CD4-positive, alpha-beta T cell treated with Interleukin-10 for 1 hour (primary cell): Measurements from ENCODE around the gene TNFSF18.
"Not testable (repeated sequence)": the region's sequence is repeated elsewhere in the genome, so short reads cannot be mapped to it uniquely, and the experiment has no call there.

Experiments used
- DNase-seq: peaks from one replicate; pipeline ENCODE4 v3.0.0-alpha.2; 2020

Gene TNFSF18, protein sequence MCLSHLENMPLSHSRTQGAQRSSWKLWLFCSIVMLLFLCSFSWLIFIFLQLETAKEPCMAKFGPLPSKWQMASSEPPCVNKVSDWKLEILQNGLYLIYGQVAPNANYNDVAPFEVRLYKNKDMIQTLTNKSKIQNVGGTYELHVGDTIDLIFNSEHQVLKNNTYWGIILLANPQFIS

DNA sequence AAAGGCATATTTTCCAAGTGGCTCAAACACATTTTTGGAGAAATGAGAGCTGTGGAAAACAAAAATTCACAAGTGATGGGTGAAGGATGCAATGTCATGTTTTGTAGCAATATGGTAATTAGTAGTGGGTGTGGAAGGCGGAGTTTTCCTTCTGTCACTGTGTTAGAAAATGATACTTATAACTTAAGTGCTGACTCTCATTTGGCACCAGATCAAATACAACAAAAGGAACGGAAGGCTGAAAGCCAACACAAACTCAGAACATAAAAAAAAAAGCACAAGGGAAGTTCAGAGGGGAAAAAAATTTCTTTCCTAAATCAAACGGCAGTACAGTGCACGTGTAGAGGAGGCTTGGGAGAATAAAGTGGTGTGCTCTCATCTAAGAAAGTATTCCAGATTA, at the start of gene TNFSF18:
TSS of gene TNFSF18 (minus strand) at position 77 of the 400 bp plus-strand sequence. CDS start at position 32, 45 bp downstream.
- no peak for DNase-seq

DNA sequence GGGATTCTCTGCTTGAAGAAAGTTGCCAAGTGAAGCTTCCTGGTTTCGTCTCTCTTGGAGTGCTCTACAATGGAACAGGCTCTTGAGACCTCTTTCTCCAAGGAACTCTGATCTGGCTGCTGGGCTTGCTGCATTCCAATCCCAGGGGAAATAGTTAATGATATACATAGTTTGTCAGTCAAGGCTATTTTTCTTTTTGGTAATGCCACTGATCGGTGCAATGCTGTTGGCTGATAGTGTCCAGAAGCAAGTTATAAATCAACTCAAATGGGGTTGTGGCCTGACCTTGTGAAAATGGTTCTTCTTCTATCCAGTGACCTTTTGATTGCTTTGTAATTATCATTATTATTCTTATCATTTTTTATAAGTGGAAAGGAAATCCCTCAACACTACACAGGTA, 48.4 kb upstream of the TNFSF18 start:
- no peak for DNase-seq

DNA sequence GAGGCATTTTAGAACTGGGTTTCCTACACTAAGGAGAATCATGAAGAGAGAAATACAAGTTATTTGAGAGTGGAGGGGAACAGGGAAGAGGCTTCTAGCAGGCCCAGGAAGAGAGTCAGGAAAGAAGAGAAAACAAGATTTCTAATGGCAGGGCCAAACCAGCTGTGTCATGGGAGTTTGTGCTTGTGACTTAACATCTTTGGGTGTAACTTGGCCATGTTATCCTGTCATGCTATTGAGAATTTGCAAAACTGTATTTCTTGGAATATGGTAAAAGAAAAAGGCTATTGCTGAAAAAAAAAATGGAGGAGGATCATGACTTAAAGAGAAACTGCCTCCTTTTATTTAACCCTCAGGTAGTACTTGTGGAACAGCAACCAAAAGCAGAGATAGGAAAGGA, 47.4 kb upstream of the TNFSF18 start:
- DNase-seq: no peak

DNA sequence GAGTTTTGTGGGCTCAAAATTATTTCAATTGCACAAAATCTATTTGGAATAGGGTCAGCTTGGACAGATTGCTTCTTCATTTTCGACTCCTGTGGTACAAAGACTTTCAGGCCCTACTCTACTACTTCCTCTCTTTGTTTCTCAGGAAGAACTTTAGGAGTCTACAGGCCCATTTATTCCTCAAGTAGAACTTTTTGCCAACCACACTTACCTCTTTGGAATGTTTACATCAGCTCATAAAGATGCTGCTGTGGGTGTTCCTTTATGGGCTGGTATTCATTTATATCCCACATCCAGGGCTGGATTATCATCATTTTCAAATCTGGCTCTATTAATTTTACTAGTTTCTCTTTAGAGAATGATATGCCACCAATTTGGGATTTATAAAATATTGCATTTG, 46.3 kb upstream of the TNFSF18 start:
- DNase-seq: no peak

DNA sequence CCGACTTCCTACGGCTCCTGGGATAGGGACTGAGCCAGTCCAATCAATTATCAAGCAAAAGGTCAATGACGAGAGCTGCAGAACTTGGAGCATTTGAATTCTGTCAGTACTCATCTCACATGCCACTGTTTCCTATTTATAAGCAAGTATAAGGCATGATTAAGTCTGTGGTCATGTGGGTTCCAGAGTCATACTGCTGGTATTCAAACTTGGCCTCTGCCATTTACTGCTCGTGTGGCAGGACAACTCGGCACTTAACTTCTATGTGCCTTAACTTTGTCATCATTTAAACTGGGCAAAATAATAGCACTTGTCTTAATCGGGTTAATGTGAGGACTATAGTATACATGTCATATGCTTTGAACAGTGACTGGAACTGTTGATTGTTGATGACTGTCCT, 44.9 kb upstream of the TNFSF18 start:
- no peak for DNase-seq

DNA sequence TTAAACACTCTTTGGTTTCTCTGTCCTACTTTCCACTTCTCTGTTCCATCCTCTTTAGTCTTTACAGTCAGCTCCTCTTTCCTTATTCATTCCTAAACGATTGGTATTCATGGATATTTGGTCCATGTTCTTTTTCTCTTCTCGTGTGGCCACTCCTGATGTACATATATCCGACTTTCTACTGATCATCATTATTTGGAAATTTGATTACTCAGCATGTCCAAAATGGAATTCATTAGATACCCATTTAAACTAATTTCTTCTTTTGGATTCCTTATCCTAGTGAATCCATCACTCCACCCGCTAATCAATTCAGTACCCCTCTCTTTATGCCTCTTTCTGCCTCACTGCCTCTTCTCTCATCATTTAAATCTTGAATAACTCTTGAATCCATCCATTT, 43.8 kb upstream of the TNFSF18 start:
- no peak for DNase-seq

DNA sequence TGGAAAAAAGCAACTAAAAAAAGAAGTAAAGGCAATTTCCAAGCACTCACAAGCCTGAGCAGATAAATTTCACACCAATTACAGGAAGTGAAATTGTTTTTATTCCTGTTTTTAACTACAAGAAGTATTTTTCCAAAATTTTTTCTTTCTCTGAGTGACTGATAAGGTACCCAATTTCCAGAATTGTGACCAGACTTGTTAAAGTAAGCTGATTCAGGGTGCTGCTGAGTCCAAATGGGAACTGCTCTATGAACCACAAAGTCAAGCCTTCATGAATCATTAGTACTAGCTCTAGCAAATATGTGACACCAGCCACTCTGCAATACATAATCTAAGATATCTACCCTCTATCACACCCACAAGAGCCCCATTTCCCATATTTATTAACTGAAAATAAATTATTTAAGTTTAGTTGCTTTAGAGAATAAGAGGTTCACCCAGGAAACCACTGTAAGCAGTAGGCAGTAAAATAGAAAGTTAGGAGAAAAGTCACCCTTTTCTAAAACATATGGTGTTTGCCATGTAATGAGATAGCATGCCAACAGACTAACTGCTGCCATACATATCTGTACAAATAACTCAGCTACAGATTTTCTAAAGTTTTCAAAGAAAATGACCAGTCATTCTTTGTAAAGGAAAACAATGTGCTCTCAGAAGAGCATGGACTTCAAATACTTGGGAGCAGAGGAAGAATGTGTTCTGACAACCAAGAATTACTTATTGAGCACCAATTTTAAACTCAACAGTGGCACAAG, 43.1 kb upstream of the TNFSF18 start:
- no peak for DNase-seq

DNA sequence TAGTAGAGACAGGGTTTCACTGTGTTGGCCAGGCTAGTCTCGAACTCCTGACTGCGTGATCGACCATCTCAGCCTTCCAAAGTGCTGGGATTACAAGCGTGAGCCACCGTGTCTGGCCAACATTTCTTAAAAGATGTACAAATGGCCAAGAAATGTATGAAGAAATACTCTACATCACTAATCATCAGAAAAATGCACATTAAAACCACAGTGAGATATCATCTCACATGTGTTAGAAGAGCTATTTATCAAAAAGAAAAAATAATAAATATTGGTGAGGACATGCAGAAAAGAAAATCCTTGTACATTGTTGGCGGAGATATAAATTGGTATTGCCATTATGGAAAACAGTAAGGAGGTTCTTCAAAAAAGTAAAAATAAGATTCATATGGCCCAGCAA, 33.6 kb upstream of the TNFSF18 start:
- no peak for DNase-seq

DNA sequence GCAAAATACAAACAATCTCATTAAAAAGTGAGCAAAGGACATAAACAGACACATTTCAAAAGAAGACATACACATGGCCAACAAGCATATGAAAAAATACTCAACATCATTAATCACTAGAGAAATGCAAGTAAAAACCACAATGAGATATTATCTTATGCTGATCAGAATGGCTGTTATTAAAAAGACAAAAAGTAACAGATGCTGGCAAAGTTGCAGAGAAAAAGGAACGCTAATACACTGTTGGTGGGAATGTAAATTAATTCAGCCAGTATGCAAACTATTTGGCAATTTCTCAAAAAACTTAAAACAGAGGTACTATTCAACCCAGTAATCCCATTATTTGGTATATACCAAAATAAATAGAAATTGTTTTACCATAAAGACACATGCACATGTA, 32.2 kb upstream of the TNFSF18 start:
- no peak for DNase-seq

DNA sequence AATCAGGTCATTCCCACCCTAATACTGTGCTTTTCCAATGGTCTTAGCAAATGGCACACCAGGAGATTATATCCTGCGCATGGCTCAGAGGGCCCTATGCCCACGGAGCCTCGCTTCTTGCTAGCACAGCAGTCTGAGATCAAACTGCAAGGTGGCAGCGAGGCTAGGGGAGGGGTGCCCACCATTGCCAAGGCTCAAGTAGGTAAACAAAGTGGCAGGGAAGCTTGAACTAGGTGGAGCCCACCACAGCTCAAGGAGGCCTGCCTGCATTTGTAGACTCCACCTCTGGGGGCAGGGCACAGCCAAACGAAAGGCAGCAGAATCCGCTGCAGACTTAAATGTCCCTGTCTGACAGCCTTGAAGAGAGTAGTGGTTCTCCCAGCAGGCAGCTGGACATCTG, 23.5 kb upstream of the TNFSF18 start:
- DNase-seq: not testable (repeated sequence)

DNA sequence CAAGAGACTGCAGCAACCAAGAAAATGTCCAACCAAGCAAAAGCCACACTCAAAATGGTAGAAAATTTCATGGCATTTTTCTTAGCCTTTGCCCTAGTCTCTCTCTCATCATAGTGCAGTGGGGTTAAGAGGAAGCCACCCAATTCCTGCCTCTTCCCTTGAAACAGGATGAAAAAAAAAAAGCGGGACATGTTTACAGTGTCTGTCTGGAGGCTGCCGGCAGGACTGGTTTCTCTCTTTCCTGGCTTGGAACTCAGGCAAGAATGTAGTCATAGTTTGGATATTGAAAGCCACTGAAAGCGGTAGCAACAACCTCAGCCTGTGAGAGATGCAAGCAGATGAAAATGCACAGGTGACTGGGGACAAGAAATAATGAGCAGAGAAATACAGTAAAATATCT, 13.3 kb upstream of the TNFSF18 start:
- DNase-seq: no peak

DNA sequence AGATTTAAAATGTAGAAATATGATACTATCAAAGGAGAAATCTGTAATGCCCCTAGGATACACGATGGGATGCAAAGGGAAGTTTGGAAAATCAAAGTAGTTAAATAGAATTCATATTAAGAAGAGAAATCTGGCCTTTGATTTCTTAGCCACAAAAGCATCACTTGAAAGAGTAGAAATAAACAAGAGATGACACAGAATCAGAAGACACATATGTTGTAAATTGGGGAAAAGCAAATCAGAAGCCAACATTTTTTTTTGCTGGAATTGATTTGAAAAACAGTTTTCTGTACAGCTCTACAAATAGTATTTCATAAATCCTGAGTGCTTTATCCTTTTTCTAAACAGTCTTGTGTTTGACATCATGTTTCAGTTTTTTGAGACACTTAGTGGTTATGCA, 12.4 kb upstream of the TNFSF18 start:
- no peak for DNase-seq

DNA sequence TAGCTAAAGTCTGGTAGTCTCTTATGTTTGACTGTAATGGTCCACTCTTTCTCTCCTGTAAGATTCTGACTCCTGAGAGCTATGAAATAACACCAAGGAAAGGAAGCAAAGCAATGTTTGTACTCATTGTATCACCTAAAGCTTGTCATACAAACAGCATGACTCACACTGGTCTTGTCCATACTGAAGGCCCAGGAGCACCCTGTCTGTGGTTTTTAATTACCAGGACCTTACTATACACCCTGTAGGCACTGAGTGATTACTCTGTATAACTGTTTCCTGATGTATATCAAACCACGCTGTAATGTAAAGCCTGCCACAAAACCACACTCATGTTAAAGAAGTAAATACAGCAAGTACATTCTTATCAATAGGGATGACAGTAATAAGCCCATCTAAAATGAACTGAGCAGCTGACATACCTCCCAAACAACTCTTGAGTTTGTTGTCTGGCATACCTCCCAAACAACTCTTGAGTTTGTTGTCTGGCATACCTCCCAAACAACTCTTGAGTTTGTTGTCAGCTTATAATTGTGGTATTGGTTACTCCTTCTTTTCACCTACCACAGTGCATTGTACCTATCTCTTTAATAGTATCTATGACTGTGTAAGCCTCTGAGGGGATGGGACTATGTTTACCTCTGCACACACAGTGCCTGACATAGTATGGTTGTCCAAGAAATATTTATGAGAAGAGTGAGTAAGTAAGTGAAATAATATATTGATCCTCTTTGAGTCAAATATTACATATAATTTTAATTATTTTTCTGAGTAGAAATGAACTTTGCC, 11.6 kb upstream of the TNFSF18 start:
- DNase-seq: no peak

DNA sequence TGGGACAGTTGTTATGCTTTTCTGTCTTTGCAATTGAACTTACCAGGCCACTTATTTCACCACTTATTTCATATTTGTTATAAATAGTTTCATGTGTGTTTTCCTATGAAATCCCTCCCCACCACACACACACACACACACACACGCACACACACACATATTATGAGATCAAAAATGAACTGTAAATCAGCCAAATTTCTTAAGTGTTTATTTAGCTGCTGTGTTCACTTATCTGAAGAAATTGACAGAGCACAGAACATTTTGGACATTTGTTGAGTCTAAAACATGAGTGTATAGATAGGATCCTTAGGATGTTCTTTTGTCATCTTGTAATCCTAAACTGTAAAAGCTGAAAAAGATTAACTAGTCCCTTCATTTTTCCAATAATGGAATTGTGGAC, 7.8 kb upstream of the TNFSF18 start:
- no peak for DNase-seq

DNA sequence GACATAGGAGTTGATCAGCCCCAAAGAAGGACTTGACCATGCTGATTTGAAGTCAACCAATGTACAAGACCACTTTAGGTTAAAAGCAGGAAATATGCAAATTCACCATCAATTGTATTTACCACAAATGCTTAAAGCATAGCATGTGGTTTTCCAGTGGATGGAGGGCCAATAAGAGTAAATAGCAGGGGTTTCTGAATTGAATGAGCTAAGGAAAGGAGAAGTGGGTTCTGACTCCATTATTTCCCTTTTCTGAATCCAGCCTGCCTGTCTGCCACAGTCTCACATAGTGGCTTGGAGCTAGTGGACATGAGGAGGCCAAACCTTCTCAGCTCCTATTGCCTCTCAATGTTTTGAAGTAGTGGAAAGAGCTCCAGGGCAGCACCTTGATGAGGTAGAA, 7.2 kb upstream of the TNFSF18 start:
- DNase-seq: no peak

DNA sequence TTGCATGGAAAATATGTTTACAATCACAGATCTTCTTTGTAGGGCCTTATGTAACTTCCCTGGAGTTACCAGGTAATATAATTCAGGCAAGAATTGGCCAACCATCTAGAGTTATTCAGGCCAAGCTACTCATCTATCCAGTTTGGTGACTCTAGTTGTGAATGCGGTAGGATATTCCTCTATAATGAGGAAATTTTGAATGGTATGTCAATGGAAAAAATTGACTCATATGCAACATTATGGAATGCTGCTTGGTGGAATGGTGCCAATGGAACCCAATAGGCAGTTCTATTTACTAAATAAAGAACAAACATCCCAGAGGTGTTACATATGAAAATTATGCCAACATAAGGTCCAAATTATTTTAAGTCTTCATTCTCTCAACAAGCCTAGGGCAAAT, 5.6 kb upstream of the TNFSF18 start:
- no peak for DNase-seq

DNA sequence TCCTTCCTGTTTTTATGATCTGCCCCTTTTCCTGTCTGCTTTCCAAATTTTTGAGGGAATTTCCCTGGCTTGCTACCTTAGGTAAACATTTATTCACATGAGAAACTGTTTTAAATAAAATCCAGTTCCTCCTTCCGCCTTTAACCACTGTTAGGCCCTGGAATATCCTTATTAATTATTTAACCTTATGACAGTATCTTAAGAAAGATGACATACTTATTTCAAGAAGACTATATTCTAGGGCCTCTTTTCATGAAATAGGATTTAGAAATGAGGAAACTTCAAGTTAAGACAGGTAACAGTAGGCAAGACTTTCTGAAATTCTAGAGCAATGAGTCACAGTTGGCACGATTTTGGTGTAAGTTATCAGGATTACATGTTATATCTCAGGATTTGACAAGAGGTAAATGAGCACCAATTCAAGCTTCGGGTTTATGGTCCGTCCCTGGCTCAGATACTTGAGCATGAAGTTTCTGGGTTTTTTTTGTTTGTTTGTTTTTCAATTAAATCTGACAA, 2.0 kb upstream of the TNFSF18 start:
- DNase-seq: no peak

DNA sequence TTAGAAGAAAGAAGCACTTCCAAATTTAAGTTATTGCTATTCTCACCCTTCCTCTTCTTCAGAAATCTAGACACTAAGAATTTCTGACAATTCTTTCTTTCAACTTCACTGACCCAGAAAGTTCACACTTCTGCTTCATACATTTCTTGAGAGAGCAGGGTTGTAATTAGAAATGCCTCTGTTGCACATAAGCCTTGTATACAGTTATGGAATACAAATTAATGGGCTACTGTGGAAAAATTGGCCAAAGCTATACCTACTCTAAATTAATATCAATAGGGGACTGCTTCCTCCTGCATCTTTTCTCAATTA, 1.5 kb downstream of the TNFSF18 start:
- DNase-seq: no peak

DNA sequence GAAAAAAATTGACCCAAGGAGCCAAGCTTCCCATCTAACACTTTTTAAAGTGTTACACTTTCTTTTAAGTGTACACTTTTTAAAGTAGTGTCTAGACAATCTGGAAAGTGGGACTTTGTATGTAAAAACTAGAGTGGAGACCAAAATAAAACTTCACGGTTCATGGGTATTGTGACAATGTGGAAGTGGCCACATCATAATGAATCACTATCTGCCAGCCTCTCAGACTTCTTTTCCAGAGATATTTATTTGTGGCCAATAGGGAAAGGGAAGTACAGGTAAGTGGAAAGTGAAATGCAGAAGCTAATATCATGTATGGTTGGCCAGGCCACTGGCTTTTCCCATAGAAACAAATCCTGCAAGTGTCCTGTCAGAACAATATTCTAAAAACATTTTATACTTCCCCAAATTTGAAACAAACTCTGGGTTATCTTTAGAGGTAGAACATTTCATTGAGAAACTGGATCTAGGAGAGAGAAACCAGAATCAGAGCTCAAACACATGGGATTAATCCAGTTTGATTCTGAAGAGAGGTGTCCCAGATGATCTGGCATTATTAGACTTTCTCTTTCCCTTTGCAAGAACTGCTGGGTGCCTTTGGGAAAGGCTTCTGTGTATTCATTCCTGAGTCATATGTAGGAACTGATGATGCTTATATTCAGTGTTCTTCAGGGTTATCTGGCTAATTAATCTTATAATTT, 2.0 kb downstream of the TNFSF18 start:
- DNase-seq: no peak

DNA sequence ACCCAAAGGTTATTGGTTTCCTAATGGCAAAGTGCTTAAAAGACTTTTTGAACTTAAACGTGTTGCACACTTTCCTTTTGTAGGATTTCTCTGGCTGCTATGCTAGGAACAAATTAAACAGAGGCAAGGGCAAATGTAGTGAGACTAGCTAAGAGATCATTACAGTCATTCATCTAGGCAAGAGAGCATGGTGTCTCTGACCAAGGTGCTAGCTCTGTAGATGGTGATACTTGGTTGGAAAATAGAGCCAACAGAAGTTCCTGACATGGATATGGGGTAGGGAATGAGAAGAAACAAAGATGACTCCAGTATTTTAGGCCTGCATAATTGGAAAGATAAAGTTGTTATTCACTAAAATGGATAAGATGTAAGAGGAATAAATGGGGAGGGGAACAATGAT, 6.1 kb downstream of the TNFSF18 start:
- no peak for DNase-seq

DNA sequence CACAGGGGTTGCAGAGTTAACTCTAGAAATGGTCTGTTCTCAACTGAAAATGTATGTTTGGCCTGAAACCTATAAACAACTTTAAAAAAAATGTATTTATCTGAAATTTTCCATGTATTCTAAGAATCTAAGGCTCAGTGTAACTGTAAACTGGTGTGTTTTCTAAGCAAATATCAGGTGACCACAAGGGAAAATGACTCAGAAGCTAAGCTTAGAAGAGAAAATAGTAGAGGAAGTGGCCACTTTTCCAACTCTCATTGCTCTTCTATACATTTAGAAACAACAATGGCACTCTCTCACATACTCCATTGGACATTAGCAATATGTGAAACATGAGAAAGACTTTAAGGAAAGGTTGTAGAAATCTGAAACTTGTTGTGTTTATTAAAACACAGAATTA, 7.5 kb downstream of the TNFSF18 start:
- no peak for DNase-seq

DNA sequence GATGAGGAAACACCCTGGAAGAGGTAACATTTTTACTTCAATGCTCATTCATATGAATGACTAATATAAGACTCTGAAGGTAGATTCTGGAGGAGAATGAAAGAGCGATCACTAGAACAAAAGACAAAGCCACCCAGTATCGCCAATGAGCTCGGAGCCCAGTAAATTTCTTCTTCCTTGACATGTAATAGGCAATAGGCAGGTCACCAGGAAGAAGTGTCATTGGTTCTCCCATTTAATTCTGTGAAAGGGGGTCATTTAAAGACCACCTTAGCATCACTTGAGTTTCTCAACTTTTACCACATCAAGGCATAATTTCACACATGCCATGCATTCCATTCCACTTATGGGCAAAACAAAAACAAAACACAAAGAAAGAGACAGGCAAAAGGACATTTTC, 7.9 kb downstream of the TNFSF18 start:
- no peak for DNase-seq

DNA sequence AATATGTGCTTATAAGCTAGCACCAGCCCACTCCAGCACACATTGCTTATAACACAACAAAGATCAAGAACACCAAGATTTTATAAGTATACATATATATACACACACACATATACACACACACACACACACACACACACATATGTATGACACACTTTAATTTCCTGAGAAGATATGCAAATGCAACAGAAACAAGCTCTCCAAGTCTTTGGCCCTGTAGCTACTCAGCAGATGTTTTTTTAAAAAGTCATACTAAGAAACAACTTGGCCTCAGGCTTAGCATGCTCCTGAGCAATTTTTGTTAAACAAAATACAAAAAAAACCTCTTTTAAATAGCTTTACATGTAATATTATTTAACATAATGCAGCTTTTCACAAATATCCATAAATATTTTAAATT, 11.1 kb downstream of the TNFSF18 start:
- DNase-seq: no peak
